GM18502 (cell line): ENCODE results near the gene DHRSX.
"Not testable (repeated sequence)": the region's sequence is repeated elsewhere in the genome, so short reads cannot be mapped to it uniquely, and the experiment has no call there.

Source experiments
- ATAC-seq: cut with Tn5 transposase; IDR thresholded peaks from one replicate; pipeline ENCODE4 v1.9.1; 2021; ENCODE audit warnings: mild to moderate bottlenecking; ENCODE audit not compliant: unreplicated experiment, poor library complexity

Gene DHRSX

GRCh38 chrX:2283111-2283859, 217.5 kb downstream of the DHRSX start:
- ATAC-seq: no peak

GRCh38 chrX:2282490-2283090, 218.2 kb downstream of the DHRSX start:
- no peak for ATAC-seq

- no peak for ATAC-seq
Measured at GRCh38 chrX:2272337-2272736, 228.4 kb downstream of the DHRSX start.

GRCh38 chrX:2271595-2271994, 229.2 kb downstream of the DHRSX start:
- not testable (repeated sequence) for ATAC-seq

- ATAC-seq: not testable (repeated sequence)
Measured at GRCh38 chrX:2270783-2271182, 230.0 kb downstream of the DHRSX start.

GRCh38 chrX:2267890-2268289, 232.9 kb downstream of the DHRSX start:
- ATAC-seq: no peak

GRCh38 chrX:2266445-2267349, 234.1 kb downstream of the DHRSX start:
- ATAC-seq: no peak

GRCh38 chrX:2265658-2266444, 234.9 kb downstream of the DHRSX start:
- not testable (repeated sequence) for ATAC-seq

- ATAC-seq: no peak
Measured at GRCh38 chrX:2264179-2265030, 236.4 kb downstream of the DHRSX start.

GRCh38 chrX:2263203-2263602, 237.6 kb downstream of the DHRSX start:
- ATAC-seq: no peak

GRCh38 chrX:2262668-2263055, 238.1 kb downstream of the DHRSX start:
- no peak for ATAC-seq

- ATAC-seq: no peak
Measured at GRCh38 chrX:2261831-2262667, 238.7 kb downstream of the DHRSX start.

- ATAC-seq: no peak
Measured at GRCh38 chrX:2252331-2253065, 248.3 kb downstream of the DHRSX start.

- ATAC-seq: no peak
Measured at GRCh38 chrX:2251211-2251610, 249.6 kb downstream of the DHRSX start.

- ATAC-seq: no peak
Measured at GRCh38 chrX:2243913-2244460, 256.8 kb downstream of the DHRSX start.

GRCh38 chrX:2242980-2243379, 257.8 kb downstream of the DHRSX start:
- ATAC-seq: no peak

GRCh38 chrX:2242326-2242725, 258.4 kb downstream of the DHRSX start:
- ATAC-seq: no peak

GRCh38 chrX:2241496-2241895, 259.3 kb downstream of the DHRSX start:
- not testable (repeated sequence) for ATAC-seq
